ENCODE measurements around the gene VASH2.
"Not testable (repeated sequence)": the region's sequence is repeated elsewhere in the genome, so short reads cannot be mapped to it uniquely, and the experiment has no call there.

Gene VASH2

GRCh38 chr1:212909652-212910063, 40.7 kb upstream of the VASH2 start:
- TF ChIP-seq CTCF (IDR thresholded peaks at IDR 0.05; ENCODE audit: low read depth, low read length), result no peak
- Histone ChIP-seq H3K9me3 (no peaks in the 10 kb centered on the region), H3K4me1 (no peaks in the 10 kb centered on the region), H3K36me3 (no peaks in the 10 kb centered on the region), H3K27me3 (no peaks in the 10 kb centered on the region), H3K4me3 (ENCODE audit: low read depth, low read length) (no peak overlapping the region)
- DNase-seq, result no peak

DNA sequence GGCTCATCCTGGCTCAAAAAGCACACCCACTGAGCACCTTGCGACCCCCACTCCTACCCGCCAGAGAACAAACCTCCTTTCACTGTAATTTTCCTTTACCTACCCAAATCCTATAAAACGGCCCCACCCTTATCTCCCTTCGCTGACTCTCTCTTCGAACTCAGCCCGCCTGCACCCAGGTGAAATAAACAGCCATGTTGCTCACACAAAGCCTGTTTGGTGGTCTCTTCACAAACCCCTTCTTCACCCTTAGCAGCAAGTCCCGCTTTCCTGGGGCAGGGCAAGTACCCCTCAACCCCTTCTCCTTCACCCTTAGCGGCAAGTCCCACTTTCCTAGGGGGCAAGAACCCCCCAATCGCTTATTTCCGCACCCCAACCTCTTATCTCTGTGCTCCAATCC, 40.1 kb upstream of the VASH2 start:
- not testable (repeated sequence) for H3K4me1 ChIP-seq; DNase-seq; H3K27me3 ChIP-seq; H3K9me3 ChIP-seq; H3K36me3 ChIP-seq; H3K4me3 ChIP-seq (ENCODE audit: low read depth, low read length)

GRCh38 chr1:212913638-212914037, 36.7 kb upstream of the VASH2 start:
- not testable (repeated sequence) for H3K36me3 ChIP-seq; H3K9me3 ChIP-seq; H3K4me3 ChIP-seq (ENCODE audit: low read depth, low read length); H3K4me1 ChIP-seq; DNase-seq; H3K27me3 ChIP-seq

DNA sequence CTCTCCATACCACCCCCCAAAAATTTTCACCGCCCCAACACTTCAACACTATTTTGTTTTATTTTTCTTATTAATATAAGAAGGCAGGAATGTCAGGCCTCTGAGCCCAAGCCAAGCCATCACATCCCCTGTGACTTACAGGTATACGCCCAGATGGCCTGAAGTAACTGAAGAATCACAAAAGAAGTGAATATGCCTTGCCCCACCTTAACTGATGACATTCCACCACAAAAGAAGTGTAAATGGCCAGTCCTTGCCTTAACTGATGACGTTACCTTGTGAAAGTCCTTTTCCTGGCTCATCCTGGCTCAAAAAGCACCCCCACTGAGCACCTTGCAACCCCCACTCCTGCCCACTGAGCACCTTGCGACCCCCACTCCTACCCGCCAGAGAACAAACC, 36.2 kb upstream of the VASH2 start:
- H3K4me3 ChIP-seq (ENCODE audit: low read depth, low read length); H3K4me1 ChIP-seq; H3K27me3 ChIP-seq; DNase-seq; H3K9me3 ChIP-seq; H3K36me3 ChIP-seq: not testable (repeated sequence)

DNA sequence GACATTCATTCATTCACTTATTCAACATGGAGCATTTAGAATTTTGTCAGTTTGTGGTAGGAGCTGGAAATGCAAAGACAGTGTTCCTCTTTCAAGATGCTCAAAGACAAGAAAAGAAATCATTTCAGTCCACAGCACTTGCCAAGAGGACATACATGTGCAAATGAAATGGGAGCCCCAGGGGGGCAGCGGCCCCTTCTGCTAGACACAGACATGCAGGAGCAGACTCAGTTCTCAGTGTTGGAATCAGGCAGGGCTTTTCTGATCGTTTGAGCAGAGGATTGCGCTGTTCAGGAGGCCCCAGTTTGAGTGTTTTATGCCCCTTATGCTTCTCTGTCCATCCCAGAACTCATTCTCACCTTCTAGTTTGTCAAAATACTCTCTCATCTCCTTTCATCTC, 35.6 kb upstream of the VASH2 start:
- Histone ChIP-seq H3K36me3 (no peaks in the 10 kb centered on the region), H3K27me3 (no peaks in the 10 kb centered on the region), H3K4me1 (peaks cover 6% of the 10 kb centered on the region), H3K4me3 (ENCODE audit: low read depth, low read length) (no peak overlapping the region), H3K9me3 (no peaks in the 10 kb centered on the region)
- TF ChIP-seq CTCF (IDR thresholded peaks at IDR 0.05; ENCODE audit: low read depth, low read length), result no peak
- no peak for DNase-seq

DNA sequence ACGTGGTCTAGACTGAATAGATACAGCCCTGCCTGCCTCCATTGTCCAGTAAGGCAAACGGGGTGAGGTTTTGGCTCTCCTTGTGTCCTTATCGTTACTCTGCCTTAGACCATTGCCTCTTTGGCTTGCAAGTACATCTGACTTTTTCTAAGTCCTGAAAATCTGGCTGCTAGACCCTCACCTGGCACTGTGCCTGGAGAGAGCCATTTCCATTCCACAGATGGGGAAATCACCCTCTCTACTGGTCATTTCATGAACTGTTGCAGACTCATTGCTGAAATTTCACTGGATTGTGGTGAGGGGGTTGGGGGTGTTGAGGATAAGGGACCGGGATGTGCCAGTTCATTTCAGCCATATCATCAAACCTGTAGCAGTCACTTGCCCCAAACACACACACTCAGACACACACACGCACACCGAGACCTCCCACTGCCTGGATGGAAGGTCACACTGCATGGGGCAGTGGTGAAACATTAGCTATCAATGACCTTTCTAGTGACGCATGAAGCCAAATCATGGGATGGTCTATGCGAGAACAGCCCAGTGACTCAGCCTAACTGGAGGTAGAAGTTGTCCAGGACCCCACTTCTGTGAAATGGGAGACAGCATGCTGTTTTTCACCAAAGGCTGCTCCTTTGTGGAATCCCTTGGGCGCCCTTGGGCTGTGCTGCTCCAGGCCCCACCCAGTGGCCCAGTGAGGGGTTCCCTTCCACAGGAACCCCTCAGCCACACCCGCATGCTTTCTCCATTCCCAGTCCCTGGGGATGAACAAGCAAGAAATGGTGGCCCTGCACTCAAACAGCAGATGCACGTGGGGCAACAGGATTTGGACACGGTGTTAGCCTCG, 34.9 kb upstream of the VASH2 start:
- peak; percentile 76 for DNase-seq
- H3K27me3 ChIP-seq, result no peaks in the 10 kb centered on the region
- no peaks in the 10 kb centered on the region for H3K9me3 ChIP-seq
- H3K4me1 ChIP-seq, result peaks cover 6% of the 10 kb centered on the region
- peak; percentile 80 for TF ChIP-seq CTCF (IDR thresholded peaks at IDR 0.05; ENCODE audit: low read depth, low read length)
- H3K36me3 ChIP-seq, result no peaks in the 10 kb centered on the region
- no peak overlapping the region for H3K4me3 ChIP-seq (ENCODE audit: low read depth, low read length)

DNA sequence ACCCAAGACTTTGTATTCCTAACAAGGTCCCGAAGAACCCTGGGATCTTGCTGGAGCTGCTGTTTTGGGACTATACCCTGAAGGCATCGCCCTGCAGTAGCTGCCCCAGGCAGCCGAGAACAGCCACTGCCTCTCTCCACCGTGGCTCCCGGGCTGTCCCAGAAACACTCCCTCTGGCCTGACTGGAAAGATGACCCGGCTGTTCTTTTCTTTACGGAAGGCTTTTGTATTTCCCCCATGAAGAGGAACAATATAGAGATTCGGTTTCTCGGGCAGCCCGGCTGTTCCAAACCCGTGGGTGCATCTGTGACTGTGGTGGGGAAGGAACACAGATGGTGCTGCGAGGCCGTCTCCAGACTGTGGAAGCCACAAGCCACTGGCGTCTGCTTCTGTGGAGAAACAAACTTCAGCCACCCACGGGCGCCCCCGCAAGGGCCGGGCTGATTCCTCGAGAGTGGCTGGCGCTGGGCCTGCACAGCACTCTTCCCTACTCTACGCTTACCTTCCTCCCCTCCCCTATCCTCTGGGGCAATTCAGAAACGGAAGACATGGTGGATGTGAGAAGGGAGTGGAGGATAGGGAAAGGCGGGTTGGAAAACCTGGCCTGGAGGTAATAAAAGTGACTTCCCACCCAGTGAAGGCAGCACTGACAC, 33.7 kb upstream of the VASH2 start:
- no peak for TF ChIP-seq CTCF (IDR thresholded peaks at IDR 0.05; ENCODE audit: low read depth, low read length)
- Histone ChIP-seq H3K4me1 (peaks cover 6% of the 10 kb centered on the region), H3K4me3 (ENCODE audit: low read depth, low read length) (no peak overlapping the region), H3K36me3 (no peaks in the 10 kb centered on the region), H3K9me3 (no peaks in the 10 kb centered on the region), H3K27me3 (no peaks in the 10 kb centered on the region)
- DNase-seq, result peak; percentile 35

Measured in BE2C (cell line).